K562 treated with DMSO at 1 percent for 12 hours (cell line): Measurements from ENCODE around the gene TRAPPC3. TPM values are rescaled to one million over a fixed set of nuclear protein-coding genes. Genes with fewer than 3 reads are reported as not detected.

Experiments
- total RNA-seq: library from RNA; unstranded; fragments of 300-600 nt; gene quantifications from 2 replicates; pipeline ENCODE4 v1.2.3, GENCODE V29; 2022; ENCODE audit not compliant: insufficient read depth

The TRAPPC3 gene
- 118 and 164 TPM in 2 replicates for total RNA-seq

DNA sequence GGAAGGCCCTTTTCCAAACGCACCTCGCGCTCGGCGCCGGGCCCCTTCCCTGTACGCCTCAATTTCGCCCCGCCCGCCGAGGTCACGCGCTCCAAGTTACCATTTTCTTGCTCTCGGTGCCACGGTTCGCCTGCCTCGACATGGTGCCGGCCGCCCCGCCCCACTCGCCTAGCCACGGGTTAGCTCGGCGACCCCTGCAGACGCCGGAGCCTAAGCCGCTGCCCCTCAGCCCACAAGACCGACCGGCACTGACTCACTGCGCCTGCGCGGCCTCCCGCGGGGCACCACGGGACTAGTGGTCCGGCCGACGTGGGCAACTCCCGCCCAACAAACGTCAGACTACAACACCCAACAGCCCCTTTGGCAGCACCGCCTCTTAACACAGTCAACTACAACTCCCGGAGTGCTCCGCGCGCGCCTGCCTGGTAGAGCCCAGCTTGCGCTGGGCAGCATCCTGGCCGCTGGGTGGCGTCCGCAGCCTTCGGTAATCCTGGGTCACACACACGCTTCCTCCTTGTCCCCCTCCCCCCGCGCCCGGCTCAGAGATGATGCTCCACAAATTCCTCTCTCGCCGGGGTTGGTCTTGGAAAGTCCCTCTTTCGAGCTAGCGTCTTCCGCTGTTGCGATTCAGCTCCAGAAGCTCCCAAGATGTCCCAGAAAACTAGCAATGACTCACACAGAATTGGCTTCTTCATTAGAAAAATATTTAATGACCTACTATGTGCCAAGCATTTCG is at the start of gene TRAPPC3:
Gene TRAPPC3 (minus strand): TSS at position 250 of the 736 bp plus-strand sequence. CDS start 108 bp downstream, at position 142.

DNA sequence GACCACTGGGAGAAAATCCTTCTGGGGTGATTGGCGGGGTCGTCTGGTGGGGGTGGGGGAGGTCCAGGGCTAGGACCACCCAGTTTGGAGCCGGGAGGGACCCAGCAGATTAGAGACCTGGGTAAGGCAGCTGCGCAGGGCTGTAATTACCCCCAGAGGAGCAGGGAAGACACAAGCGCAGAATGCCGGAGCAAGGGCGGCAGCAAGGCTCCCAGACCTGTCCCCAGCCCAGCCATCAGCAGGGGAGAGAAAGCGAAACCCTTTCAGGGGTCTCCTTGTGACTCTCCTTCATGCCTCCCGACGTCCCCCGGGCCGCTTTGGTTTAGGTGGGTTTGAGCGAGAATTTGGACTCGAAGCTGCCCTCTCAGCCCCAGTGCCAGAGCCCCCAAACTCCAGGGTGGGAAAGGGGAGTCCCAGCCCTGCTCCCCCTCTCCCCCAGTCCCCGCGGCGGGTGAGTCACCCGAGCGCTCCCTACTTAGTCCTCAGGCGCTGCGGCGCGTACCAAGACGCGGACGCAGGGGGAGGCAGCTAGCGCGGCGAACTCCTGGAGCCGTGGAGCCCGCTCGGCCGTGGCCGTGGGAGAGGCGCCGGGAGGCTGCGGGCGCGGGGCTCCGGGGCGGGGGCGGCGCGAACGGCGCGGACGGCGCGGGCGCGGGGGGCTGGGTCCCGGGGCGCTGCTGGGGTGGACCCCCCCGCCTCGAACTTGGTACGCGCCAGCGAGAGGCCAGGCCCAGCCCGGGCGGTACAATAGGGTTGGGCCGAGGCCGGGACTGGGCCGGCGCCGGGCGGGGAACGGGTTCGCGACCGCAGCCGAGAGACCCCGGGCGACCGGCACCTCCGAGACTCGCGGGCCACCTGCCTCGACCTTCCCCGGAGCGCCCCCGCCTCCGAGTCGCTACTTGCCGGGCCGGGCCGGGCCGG is 6.4 kb upstream of the TRAPPC3 start, which contains the start of gene MAP7D1:
Gene MAP7D1 (plus strand): TSS at position 753 of the 921 bp plus-strand sequence. CDS start 258 bp downstream, outside the sequence.

DNA sequence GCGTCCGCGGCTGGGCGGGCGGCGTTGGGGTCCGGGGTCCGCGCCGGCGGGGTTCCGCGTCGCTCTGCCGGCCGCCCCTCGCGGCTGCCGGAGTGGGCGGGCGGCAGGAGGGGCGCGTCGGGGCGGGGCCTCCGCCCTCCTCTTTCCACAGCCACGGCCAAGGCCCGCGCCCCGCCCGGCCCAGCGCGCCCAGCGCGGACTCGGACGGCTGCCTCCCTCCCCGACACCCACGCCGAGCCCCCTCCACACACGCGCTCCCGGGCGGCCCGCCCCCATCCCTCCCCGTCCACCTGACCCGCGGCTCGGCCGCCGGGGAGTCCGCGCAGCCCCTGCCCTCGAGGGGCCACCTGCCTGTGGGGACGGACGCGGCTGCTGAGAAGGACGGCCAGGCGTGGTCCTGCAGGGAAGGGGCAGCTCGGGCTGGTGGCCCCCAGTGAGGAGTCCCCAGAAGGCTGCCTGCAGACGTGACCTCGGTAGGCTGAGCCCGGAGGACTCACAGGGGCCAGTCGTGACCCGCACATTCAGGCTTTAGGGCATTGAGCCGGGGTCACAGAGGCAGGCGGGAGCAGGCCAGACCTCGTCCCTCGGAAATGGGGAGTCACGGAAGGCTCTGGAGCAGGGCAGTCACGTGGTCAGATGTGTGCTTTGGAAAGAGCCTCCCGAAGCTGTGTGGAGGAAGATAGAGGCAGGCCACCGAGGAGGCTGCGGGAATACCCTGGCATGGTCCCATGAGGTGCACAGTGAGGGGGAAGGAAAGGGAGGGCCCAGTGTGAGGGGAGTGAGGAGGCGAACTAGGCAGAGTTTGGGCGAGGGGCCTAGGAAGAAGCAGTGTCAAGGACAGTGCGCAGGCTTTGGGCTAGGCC is 23.9 kb downstream of the TRAPPC3 start, which contains the start of gene COL8A2:
Gene COL8A2 (minus strand): TSS at position 94 of the 863 bp plus-strand sequence. CDS start 24,980 bp downstream, outside the sequence.

DNA sequence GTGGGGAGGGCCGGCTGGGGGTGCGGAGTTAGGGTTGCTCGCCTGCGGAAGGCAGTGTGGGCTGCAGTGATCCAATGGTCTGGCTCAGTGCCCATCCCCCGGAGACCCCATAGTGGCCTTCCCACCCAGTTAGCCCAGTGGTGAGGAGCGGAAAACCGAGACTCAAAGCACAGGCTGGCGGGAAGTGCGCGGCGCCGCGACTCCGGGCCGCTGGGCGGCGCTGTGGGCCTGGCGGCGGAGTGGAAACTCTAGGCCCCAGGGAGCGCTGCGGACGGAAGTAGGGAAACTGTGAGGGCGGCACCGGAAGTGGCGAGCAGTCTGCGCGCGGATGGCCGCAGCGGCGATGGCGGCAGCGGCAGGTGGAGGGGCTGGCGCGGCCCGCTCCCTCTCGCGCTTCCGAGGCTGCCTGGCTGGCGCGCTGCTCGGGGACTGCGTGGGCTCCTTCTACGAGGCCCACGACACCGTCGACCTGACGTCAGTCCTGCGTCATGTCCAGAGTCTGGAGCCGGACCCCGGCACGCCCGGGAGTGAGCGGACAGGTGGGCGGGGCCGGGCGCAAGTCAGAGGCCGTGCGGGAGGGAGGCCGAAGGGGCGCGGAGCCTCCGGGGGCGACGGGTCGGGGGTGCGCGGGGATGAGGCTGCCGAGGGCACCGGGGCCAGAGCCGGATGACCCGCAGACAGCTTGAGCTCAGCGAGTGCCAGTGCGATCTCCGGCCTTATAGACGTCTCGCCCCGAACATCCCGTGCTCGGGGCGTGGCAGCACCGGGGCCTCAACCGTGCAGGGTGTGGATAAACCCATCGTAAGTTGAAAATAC is 60.5 kb downstream of the TRAPPC3 start, which contains the start of gene ADPRS:
Gene ADPRS (plus strand): TSS at position 316 of the 816 bp plus-strand sequence. CDS start 13 bp downstream, at position 329.

Other genes starting within 250 kb of the TRAPPC3 start
- gene AGO3, start 218.4 kb downstream of the TRAPPC3 start, total RNA-seq: 3.0 and 9.6 TPM in 2 replicates
- not detected in 2 replicates for gene TEKT2, start 65.4 kb downstream of the TRAPPC3 start, total RNA-seq
- 46.8 and 47.5 TPM in 2 replicates for gene ADPRS, start 60.6 kb downstream of the TRAPPC3 start, total RNA-seq
- gene COL8A2, start 24.3 kb downstream of the TRAPPC3 start, total RNA-seq: 0.12 TPM in 1 of 2 replicates, not detected in the other
- 83.7 and 107 TPM in 2 replicates for gene MAP7D1, start 6.7 kb upstream of the TRAPPC3 start, total RNA-seq
- 25.6 and 74.4 TPM in 2 replicates for gene THRAP3, start 75.0 kb upstream of the TRAPPC3 start, total RNA-seq
- 0.63 and 2.3 TPM in 2 replicates for gene SH3D21, start 156.9 kb upstream of the TRAPPC3 start, total RNA-seq
- 71.1 and 108 TPM in 2 replicates for gene EVA1B, start 174.2 kb upstream of the TRAPPC3 start, total RNA-seq
- 88.5 and 154 TPM in 2 replicates for gene STK40, start 236.4 kb upstream of the TRAPPC3 start, total RNA-seq
- 171 and 185 TPM in 2 replicates for gene LSM10, start 248.4 kb upstream of the TRAPPC3 start, total RNA-seq